Activated T-helper 1 cell treated with Interleukin-2 at 50 U/mL for 16 hours (primary cell): ENCODE data around the gene PTPRD.

Source experiments
- DNase-seq: peaks from one replicate; pipeline ENCODE4 v3.0.0-alpha.2; 2020; ENCODE audit warnings: low read depth

PTPRD gene

DNA sequence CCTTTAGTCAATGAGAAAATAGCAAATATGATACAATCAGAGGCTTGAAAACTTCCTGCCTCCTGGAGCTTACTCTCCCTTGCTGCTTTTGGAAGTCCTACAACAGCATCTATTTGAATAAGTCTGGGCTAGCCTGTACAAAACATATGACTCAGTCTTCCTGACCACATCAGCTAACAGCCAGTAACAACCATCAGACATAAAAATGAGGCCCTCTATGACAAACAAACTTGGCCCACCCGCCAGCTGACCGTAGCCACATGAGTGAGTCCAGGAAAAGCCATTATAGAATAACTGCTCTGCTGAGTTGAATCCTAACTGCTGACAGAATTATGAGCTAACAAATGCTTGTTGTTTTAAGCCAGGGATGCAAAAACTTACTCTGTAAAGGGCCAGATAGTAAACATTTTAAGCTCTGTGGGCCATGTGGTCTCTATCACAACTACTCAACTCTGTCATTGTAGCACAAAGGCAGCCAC lies 347.6 kb downstream of the PTPRD start:
- no peak for DNase-seq

DNA sequence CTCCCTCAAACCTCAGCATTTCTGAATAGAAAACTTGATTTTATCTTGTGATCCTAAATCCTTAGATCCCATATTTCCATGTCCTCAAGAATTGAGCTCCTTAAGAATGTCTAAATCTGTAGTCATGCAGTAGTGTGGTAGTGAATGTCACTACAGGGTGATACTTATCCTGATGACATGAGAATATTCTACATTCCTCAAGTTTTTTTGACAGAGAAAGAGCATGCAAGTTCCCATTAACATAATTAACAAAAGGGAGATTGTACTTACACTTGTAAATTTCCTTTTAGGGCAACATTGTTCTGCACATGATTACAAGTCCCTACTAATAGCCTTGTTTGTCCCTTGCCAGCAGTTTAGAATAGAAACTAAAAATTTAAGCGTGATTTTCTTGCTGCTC lies 352.3 kb downstream of the PTPRD start:
- DNase-seq: no peak

DNA sequence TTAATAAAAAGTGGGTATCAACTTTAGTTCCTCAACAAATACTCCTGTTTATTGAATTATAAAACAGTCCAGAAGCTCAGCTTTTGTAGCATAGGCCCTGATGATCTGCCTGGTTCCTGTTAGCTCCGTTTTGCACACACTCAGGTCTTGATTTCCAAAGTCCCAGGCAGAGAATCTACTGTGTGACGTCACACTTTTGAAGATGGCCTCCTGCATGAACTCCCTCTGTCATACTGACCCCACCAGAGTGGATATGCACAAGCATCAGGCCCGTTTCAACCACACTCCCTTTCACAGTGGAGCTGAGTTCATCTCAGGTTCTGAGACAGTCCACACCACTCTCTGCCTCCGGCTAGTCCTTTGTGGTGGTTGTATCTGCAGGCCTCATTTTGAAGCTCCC lies 353.1 kb downstream of the PTPRD start:
- no peak for DNase-seq

DNA sequence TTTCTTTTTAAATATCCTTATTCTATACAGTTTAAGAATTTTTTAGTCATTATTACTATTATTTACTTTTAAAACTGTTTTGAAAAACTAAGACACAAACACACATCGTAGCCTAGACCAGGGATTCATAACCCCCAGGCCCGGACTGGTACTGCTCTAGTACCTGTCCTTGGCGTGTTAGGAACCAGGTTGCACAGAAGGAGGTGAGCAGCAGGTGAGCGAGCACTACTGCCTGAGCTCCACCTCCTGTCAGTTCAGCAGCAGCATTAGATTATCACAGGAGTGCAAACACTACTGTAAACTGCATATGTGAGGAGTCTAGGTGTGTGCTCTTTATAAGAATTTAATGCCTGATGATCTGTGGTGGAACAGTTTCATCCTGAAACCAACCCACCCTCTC lies 357.0 kb downstream of the PTPRD start:
- DNase-seq: no peak

DNA sequence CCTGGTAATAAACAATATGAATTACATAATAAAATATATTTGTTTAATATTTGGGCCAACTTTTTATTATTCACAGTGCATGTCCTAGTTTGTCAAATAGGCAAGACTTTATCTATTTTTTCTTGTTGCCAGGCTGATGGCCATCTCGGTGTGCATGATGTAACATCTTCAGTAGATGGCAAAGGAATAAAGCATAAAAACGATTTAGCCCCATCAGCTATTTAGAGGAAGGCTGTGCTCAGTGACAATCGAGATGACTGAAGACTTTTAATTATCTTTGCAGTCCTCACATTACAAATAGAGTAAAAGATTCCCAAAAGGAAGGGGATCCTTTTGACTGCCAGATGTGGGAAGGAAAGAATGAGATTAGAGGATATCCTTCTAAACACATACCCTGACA lies 358.5 kb downstream of the PTPRD start:
- DNase-seq: no peak

DNA sequence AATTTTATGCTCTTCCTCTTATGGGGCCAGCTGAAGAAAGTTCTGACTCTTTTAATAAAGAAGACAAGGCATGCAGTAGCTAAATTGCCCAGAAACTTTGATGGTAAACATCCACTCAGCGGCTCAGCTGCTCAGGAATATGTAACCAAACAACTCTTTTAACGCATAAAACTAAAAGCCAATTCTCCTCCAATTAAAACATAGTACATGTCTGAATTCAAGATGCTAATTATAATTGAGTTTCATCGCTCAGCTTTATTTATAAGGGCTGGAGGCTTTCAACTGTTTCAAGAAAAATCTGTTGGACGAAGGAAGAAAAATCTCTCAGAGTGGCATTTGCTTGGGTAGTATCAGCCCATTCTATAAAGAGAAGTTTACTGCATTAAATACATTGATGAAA lies 359.5 kb downstream of the PTPRD start:
- DNase-seq: no peak

DNA sequence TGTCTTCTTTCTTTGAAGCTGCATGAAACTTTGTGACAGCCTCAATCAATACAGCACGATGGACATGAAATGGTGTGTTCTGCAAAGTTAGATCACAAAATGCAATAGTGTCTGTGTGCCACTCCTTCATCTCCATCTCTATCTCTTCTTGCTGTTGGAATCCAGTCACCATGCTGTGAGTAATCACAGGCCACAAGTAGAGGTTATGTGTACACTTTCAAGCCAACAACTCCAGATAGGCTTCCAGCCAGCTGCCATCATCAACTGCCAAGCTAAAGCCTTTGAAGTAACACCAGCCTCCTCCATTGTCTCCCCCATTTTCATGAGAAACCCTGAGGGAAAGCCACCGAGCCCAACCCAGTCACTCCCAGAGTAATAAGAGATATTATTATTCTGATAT lies 360.6 kb downstream of the PTPRD start:
- DNase-seq: no peak

DNA sequence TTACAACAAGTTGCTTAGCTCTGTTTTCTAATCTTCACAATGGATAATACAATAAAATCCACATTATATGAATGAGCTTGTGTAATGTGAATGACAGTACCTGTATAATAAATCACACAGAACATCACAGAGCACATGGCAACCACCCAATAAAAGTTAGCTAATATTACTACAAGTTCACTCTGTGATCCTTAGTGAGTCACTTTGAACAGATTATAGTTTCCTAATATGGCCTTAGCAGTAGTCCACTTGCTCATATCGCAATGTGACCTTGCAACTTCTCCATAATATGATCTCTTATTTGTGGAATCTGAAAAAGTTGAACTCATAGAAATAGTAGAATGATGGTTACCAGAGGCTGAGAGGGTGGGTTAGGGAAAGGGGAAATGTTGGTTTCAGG lies 361.3 kb downstream of the PTPRD start:
- DNase-seq: no peak

DNA sequence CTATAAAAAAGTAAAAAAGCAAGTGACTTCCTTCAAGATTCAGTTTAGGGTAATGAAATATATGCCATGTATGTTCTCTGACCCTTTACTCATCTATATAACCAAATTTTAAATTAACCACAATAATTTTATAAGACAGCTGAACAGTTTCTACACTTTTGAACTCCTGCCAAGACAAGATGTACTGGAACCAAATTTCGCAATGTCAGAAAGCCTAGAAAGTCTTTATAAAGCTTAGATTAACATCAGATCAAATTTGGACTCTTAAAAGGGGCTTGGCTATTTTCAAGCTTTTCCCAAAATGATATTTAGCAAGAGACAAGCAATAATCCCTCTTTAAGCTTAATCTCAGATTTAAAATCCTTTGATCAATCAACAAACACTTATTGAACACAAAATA lies 362.6 kb downstream of the PTPRD start:
- DNase-seq: no peak

DNA sequence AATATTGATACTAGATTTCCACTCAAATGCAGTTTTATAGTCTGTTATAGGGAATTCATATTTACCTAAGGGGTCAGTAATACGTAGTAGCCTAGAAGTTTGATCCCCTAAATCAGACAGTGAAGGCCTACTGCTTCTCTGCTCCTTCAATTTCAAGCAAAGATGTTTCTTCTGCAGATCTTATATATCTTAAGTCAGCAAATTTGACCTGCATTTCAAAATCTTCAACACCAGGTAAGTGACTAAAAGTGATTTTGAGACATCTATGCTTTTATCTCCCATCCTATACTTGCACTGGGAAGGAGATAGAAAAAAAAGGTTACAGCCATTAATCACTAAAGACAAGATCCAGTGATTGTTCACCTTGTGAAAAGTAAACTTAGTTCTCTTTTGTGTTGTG lies 363.9 kb downstream of the PTPRD start:
- DNase-seq: no peak

DNA sequence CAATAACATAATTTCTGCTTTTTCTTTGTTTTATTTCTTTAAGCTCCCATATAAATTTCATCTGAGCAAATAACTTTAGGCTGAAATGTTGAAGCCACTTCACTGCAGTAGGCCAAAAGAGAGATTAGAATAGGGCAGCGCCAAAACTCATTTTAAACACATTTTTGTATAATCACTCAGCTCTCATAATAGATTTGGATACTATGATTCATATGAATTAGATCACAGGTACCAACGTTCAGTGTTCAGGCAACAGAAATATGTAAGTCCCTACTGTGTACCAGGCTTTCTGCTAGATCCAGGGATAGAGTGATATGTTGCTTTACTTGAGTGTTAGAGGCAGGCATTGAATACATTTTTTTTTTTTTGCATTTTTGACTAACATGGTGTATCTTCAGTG lies 370.5 kb downstream of the PTPRD start:
- no peak for DNase-seq

DNA sequence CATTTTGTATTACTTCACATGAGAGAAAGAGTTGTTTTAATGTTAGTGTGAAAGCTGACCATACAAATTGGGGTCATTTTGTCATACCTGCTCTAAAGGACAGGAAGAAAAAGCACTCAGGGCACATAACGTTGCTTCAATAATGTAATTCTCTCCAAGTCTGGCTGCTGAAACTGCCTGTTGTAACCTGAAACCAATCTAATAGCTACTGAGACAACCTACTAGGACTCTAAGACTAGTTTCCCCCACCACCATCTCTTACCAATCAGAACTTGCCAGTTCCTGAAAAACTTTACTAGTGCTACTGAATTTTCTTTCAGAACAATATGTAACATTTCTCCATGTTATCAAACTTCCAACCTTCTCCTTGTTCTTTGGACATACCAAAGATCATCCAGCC lies 374.7 kb downstream of the PTPRD start:
- no peak for DNase-seq

DNA sequence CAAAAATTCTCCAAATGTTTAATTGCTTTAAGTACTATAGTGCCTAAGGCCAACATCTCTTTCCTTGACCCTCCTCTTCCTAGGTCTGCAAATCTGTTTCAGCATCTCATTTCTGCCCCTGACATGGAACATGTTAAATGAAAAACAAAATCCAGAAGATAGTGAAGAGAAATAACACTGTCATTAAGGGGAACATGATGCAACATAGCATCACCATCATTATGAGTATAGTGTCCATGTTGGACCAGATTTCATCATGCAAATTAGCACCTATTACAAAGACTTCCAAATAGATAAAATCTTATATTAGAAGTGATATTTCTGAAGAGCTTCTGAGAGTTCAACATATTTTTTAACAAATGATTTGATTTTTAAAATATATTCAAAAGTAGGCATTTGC lies 375.2 kb downstream of the PTPRD start:
- no peak for DNase-seq

DNA sequence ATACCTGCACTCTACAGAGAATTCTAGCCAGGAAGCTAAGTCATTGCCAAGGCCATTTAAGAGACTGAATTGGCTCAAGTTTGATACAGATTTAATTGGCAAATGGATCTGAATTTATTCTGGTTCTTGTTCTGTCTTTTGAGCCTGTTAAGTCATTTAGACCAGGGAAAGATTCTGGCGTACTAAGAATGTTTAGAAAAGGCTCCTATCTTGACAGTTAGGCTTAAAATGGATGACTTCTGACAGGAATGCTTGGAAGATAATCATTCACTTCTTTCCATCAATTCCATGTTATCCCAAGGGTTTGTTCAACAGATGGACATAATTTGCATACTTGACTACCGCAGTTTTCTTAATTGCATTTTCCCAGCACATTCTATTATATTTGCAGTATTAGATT lies 376.6 kb downstream of the PTPRD start:
- DNase-seq: no peak

DNA sequence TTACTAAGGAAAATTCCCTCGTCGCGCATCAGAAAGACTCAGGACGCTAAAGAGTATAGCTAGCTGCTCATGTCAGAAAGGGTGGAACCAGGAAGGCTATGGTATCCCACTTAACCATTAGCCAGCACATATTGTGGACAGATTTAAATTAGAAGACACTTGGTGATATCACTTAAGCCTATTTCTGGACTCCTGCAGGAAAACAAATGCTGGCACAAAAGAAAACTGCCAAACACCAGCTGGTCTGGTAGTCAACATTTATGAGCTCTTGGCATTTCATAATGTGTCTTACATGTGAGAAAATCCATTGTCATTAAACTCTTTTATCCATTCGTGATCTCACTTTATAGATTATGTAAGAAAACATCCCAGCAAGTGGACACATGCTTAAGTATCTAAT lies 377.4 kb downstream of the PTPRD start:
- no peak for DNase-seq

DNA sequence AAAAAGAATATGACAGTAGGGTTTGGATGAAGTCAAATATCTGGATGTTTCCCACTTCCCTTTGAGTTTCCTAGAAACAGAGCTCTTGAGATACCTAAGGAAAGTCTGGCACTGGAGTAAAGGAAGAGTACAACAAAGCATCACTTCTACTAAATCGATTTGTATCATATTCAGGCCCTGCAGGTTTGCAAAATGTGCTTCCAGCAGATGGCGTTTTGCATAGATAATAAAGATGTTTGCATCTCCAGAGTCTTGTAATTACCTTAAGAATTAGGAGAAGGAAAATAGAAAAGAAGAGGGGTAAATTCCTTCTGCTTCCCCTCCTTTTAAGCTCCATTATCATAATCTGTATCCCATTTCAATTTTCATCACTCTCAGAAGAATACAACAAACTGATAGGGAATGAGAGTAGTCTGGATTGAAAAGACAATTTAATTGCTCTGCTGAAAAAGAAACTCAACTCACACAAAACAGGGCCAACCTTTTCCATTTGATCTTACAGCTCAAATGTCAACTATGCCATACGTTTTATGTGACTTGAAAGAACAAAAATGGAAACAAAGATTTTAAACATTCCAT lies 380.4 kb downstream of the PTPRD start:
- DNase-seq: no peak

DNA sequence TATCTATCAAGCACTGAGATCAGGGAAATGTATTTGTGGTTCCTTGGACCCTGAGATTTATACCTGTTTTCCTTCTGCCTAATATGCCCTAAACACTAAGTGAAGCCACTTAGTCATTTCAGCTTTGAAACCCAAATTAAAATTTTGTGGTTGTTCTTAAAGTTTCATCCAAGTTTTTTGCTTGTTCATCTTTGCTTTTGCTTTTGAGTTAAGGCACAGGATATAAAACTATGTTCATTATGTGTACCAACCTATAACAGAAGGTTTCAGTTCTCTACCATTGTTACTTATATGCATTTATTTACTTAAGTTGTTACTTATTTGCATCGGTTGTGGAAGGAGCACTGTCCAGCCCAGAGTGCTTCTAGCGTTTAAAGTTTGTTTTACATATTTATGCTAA lies 382.3 kb downstream of the PTPRD start:
- DNase-seq: no peak

DNA sequence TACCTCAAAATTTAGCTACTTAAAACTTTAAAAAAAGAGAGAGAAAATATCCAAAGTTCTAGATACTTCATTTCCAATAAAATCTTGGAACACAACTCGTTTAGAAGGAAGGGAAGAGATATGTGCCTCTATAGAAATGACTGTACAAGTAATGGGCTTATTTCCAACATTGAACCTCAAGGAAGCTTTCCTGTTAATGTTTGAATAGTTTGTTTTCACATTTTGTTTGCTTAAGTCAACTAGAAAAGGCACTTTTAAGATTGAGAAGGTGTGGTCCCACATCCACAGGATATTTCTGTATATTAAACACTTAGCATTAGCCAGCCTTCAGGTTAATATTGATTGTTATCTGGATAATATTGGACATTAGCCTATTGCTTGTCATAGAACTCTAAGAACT lies 384.7 kb downstream of the PTPRD start:
- no peak for DNase-seq

DNA sequence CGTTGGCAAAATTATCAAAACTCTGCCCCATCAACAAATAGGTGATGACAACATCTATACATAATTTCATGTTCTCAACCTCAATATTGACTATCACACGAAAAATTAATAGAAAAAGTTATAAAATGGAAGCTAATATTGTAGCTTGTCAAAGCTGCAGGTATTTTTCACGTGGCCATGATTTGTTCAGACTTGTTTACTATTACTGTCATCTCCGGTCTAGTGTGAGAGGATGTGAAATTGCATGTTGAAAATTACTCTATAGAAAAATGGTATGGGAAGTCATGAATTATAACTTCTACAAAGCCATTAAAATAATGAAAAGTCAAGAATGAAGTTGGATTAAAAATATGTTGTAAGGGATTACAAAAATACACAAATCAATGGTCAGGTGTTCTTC lies 385.8 kb downstream of the PTPRD start:
- DNase-seq: no peak

DNA sequence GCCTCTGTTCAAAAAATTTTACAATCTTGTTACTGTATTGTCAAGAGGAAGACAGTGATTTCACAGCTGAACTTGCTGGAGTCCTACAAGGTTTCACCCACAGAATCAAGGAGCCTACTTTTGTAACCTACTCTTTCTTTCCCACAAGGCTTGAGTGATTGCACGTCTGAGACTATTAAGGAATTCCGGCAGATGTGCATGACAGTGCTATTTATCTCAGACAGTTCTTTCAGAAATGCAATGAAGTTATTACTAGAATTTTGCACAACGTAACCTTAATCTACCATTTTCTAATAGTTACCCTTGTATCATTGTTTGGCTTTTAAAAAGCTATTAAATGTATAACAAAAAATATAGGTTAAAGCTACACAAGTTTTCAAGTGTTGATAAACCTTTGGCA lies 400.1 kb downstream of the PTPRD start:
- DNase-seq: no peak

DNA sequence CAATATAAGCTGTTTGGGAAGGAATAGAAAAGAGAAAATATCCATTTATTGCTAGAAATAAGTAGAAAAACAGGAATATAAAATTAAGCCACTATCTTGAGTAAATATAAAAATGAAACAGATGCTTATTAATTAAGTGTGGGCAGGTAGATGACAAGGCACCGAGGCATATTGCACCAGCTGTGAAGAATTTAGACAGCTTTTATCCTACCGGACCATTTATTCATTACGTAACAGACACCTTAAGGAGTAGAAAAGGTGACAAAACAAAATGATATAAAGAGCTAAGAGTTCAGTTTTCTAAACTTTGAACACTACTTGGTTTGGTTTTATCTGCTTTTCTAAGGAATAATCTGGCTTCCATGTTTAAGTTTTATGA lies 404.1 kb downstream of the PTPRD start:
- no peak for DNase-seq

DNA sequence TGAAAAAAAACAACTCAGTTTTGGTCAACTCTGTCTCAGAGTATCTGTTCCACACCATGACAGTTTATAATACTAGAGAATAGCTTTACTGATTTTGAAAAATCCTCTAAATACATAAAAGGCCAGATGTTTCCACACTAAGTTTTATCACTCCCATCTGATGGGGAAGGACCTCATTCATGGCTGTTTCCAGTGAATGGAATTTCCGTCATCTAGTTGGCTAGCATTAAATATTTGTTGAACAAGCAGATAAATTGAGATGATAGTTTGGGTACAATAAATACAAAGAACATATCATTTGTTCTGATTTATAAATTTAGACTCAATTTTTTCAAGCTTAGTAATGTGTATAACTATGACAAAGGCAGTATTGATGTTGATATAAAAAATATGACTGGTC lies 408.5 kb downstream of the PTPRD start:
- DNase-seq: no peak

DNA sequence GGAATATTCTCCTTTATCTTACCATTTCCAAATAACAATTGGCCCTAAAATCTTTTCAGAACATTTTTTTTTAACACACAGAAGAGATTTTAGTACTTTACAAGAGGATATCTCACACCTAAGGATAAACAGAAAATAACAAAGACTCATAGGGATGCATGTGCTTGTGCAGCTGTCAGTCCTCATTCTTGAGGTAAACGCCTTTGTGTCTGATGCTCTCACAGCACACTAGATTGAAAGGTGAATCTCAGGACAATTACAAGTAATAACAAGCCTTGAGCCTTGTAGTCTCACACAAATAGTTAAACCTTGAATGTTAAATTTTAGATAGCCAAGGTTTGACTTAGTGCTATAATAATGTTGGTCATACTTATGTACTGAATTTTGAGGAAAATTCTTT lies 439.2 kb downstream of the PTPRD start:
- DNase-seq: no peak

DNA sequence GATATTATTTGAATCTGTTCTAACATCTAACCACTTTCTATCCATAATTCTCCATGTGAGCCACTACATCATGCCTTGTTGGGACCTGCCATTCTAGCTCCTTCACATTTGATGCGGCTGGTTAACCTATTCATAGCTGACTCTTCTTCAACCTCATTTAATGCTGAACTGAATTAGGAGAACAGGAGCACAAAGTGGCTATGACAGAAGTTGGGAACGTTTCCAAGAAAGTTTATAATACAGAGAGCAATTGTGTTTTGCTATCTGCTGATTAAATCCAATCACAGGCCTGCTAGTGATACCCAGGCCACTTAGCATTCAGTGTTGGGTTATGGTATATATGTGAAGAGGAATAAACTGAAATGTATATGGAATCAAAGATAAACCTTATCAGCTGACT lies 440.3 kb downstream of the PTPRD start:
- no peak for DNase-seq

DNA sequence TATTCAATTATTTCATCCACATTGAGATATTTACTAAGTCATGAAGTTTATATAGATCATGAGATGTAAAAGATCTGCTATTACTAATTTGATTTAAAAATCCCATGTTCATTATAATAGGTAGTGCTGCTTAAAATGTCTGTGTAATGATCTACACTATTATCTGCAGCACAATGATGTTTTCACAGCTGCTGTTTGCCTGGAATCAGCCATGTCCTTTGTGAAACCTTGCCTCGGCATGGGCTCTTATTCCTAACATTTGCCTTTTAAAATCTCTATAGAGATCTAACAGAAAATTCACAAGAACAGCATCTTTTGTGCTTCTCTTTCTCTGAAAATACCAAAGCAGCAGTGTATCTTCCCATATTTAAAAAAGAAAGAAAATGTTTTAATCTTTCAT lies 444.6 kb downstream of the PTPRD start:
- DNase-seq: no peak
